Myocyte (in vitro differentiated cells): ENCODE results near the gene CST3. TPM values are rescaled to one million over a fixed set of nuclear protein-coding genes. Genes with fewer than 3 reads are reported as not detected.

ENCODE experiments used
- DNase-seq: peaks from one replicate; pipeline ENCODE4 v3.0.0-alpha.2; 2012; ENCODE audit warnings: low read depth
- total RNA-seq: library from RNA; depleted of rRNA; stranded (reverse); fragments of >200 nt; gene quantifications from 2 replicates; pipeline ENCODE4 v1.2.3, GENCODE V29; 2014

CST3 gene
- total RNA-seq, 1 donor from 2014 or later: 534 TPM

- no peak for DNase-seq
Observed at GRCh38 chr20:23605867-23606651, 31.7 kb downstream of the CST3 start, which contains the start of gene CST9. TSS of gene CST9 (minus strand) at chr20:23605917. CDS start at chr20:23605864, 53 bp downstream.

GRCh38 chr20:23604306-23604705 lies 33.4 kb downstream of the CST3 start:
- no peak for DNase-seq

- DNase-seq: peak; percentile 51
Observed at GRCh38 chr20:23603321-23603720, 34.4 kb downstream of the CST3 start.

DNA sequence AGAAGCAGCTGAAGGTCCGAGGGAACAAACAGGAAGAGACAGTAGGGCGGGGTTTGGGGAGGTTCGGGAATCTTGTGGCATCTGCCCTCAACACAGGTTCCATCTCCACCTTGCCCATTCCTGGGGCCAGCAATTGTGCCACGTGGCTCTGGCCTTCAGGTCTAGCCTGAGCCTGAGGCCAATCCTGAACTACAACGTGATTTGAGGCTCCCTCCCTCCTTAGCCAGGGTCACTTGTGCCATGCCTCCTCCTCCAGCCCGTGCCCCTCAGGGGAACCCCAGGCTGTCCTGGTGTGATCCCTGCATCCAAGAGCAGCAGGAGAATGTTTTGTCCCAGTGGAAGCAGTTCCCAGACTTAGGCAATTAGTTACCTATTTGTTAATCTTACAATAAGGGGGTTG lies 35.1 kb downstream of the CST3 start:
- DNase-seq: no peak

DNA sequence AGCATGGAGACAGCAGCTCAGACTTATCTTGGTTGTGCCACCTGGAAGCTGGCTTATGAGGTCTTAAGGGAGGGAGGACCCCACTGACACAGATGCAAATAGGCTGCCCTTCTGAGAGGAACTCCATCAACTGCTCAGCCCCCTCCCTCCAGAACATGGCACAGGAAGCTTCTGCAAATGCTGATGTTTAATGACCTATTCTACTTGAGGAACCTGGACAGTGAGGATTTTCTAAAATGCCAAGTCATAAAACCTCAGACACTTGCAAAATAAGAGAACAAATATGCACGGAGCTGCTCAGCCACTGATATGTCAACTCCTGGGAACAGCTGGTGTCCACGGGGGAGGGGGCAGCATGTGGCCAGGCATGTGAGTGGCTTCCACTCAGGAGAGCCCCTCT lies 35.5 kb downstream of the CST3 start:
- DNase-seq: no peak

DNA sequence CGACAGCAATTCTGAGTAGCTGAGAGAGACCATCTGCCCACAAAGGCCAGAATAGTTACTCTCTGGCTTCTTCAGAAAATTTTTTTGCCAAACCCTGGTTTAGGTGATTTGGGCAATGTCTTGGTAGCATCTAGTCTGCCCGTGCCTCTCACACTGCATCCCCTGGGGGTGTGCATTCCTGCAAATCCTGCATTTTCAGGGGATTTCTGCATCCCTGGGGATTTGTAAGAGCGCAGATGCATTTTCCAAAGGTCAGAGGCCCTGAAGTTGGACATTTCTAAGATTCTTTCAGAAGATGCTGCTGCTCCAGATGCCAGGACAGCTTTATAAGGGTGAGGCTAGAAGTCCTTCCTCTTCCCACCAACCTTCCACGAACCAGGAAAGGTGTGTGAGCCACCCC lies 36.0 kb downstream of the CST3 start:
- no peak for DNase-seq

- no peak for DNase-seq
Observed at GRCh38 chr20:23598481-23598880, 39.3 kb downstream of the CST3 start.

DNA sequence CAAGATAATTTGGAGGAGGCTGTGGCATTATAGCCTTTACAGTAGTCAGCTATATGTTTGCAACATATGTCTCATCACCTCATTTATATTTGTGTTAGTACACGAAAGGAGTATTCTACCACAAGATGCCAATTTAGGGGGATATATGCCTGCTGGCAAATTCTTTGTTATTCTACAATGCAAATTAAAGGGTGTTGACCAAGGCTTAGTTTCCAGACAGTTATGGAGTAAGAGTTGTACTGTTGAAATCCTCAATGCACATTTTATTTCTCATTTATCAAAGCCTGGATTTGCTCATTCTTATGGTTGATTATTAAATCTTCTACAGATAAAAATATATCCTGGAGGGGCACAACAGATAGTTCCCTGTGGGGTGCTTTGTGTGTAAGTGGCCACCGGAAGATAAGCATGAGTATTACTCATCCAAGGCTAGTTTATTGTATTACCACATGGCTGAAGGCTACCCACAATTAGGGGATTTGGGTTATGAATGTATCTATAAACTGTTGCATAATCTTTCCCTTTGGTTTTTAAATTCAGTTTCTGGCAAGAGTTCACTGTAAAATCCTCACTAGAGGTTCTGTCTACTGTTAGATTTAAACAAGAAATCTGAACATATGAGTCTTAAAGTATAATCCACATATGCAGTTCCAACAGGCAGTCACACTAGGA lies 41.0 kb downstream of the CST3 start:
- peak; percentile 9 for DNase-seq

DNA sequence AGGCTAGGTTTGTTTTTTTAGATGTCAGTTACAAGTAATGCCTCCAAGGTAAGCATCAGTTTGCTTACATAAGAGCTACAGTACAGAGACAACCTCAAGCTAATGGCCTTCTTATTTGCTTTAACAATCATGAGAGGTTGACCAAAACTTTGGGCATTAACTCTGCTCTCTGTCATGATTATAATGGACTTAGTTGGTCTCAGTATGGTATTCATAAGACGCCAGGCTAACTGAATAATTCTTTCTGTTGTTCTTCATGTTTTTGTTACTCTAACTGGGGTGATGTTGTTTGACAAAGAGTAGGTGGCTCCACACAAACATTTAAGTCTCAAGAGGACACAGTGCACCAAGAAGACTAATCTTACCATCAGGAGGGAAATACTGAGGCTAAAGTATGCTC lies 41.8 kb downstream of the CST3 start:
- DNase-seq: no peak

DNA sequence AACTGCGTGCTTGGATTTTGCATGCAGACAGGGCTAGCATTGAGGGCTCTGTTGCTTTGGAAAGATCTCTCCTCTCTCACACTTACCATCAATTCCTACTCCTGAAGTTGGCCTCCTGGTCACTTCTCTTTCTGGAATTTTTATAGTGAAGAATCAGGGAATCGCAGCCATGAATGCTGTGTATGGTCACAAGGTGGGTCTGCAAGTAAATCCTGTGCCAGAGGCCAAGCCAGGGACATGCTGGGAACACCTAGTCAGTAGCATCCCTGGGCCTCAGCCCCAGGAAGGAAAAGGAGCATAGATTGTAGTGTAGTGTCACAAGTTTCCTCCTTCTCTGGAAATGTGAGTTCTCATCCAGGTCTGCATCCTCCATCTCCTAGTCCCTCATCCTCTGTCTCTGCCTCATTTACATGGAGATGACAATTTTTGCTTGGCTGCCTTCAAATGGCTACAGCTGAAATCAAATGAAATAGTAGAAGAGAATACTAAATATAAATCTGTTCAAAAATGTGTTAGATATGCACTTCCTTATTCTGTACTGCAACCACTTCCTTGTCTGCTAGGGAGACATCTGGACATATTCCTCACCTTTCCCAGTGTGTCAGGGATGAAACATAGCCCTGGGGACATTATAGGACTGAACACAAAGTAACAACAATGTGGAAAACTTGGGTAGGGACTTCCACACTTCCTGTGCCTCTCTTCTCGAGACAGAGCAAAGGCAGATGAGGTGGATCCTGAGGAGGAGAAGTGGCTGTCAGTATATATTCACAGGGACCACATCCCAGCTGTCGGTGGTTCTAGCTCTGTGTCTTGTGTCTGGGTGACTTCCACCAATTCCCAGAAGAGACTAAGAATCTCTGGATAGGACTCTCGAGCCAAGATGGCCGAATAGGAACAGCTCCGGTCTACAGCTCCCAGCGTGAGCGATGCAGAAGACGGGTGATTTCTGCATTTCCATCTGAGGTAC lies 49.0 kb downstream of the CST3 start:
- no peak for DNase-seq

DNA sequence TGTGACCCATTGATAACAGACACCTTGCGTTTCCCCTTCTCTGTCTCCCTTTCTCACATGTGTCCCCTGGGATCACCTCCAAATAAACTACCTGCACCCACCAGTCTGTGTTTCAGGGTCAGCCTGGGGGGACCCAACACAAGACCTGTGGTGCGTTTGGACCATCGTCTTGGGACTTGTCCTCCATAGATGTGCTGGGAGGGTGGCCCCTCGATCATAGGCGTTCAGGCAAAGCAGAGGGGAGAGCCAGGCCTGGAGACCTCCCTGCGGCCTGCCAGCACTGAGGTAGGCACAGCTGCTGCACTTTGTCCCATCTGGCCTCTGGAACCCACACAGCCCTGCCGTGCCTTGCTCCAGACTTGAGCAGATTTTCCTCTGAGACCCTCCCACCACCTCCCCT lies 50.1 kb downstream of the CST3 start:
- no peak for DNase-seq

DNA sequence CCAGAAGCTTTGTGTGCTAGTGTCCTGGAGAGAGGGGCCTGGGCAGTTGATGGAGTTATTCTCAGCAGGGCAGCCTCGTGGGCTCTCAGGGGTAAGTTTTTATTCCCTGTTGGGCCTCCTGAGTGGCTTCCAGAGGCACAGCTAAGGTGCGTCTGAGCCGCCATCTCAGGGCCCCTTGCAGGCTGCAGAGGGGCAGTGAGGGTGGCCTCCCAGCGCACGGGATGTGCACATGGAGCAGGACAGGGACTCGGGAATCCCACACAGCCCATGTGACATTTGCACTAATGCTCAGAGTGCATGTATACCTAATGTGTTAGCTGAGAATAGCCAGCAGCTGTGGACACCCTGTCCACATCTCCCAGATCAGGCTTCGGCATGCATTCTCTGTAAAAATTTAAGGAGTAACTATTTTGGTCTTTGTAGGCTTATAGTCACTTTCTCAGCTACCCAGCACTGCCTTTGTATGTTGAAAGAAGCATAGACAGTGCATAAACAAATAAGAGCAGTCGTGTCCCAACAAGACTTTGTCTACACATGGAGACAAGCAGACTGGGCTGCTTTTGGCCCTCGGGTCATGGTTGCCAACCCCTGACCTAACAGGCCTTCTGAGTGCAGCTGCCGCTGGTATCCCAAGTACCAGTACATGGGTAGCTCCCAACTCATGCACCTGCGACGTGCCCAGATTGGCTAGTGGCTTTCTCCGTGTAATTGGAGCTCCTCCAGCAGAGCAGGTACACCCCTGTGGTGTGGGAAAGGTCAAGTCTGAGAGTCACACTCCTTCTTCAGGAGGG lies 50.8 kb downstream of the CST3 start:
- no peak for DNase-seq

DNA sequence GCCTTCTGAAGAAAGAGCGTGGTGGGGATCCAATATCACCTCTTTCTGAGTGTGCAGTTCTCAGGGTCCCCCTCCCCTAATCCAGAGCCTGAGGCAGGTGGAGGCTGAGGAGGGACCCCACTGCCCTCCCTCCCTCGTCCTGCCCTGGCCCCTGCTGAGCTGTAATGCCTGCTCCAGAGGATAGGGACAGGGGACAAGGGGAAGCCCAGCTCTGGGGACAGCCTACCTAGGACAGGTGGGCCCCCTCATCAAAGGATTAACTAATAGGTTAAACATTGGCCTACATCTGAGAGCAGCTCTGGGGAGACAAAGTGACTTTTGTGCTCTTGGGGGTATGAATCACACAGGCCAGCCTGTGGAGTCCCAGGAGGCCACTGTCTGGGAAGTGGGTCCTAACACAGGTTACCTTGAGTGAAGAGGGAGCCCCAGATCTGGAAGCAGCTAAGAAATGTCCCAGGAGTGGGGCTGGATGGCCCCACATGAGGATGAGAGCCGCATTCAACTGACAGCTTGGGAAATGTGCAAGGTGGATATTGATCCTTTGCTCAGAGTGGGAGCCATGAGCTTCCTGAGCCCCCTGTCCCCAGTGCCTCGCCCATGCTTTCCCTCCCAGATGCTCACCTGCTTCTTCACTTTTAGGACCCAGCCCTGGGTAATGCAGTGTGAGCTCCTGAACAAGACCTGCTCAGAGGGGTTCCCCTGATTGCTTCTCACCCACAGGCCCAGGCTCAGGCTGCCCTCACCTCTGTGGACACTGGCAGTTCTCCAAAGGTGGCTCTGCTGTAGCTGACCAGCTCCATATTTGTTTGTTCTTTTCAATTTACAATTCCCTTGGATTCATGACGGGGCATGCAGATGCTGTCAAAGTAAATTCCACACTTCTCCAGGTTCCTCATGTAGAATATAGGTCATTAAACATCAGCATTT lies 51.7 kb downstream of the CST3 start:
- DNase-seq: no peak

DNA sequence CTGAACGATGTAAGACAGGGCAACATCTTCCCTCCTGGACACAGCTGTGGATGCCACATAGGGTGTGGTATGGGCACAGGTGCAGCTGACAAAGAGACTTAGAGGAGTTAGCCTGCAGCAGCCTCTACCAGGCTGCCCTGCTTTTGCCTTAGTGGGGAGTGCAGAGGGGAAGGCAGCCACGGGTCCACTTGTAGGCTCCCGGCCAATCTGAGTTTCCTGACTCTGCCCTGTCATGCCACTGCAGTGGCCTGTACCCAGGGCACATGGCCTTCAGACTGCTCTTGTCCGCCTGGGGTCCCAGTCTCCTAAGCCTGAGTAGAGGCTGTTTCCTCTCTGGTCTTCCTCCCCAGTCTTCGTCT lies 52.3 kb downstream of the CST3 start:
- DNase-seq: no peak

DNA sequence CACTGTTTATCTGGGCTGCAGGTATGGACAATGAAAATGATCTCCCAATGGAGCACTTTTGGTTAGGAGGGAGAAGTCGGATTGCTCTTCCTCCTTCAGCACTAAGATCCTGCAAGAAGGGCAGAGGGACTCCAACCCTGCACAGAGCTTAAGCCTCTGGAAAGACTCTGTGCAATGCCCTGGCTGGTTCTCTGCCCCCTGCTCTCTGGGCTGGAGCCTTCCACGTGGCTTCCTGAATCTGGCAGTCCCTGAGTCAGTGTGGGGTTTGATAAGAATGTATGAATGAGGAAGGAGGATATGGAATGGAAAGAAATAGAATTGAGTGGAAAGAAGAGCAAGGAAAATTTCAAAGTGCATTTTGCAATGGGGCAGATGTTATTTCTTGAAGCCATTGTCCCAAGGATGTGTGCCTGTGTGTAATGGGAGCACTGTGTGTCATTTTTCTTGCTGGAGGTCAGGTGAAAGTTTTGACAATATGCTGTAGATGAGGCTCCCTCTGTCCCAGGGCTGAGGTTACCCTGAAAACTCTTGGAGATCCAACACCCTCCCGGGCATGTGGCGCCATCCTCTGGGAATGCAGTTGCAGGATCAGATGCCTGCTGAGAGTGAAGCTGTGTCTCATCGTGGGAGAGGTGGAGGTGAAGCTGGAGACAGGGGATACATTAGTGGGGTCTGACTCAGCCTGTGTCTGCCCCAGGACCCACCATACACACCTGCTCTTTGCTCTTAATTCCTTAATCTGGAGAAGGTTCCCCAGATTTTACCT lies 53.1 kb downstream of the CST3 start:
- DNase-seq: no peak
